ENCODE data around the gene AKNA. TPM values are rescaled to one million over a fixed set of nuclear protein-coding genes. Genes with fewer than 3 reads are reported as not detected.

AKNA gene
- polyA plus RNA-seq, 2 of the 4 experiments (the other 2 are of a cell fraction) = 2.7 to 4.6 TPM

DNA sequence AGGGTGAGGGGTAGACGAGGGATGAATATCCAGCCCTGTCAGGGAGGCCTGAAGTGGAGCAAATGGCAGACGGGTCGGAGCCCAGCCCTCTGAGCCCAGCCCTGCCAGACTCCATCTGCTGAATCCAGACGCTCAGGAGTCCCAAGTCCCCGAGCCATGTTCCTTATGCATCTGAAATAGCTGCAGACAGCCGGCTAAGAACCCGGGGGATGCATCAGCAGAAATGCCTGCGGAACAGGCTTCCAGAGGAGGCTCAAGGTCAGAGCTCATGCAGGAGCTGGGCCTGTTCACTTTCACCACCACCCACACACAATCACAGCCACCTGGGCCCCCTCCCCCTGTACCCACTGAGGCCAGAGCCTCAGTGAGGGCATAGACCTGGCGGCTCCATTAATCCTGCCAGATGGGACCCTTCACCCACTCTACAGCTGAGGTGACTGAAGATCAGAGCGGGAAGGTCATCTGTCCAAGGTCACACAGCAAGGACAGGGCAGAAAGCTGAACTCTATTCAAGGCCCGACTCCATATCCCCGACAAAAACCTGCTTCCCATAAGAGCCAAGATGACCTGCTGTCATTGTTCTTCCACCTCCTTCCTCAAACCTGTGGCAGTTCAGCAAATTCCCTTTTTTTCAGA, 24.4 kb upstream of the AKNA start:
- ChIA-PET POLR2A (no interaction called here), CTCF (interaction anchor here (0.7 to 5.3 kb wide), 8 partner anchors 9 to 603 kb away, joined by 3 to 28 read pairs (median 4); no protein-coding TSS in a partner anchor)
- Histone ChIP-seq H3K9me3 (no peaks in the 10 kb centered on the region), H3K27ac (no peak overlapping the region), H3K4me2 (no peak overlapping the region), H3K4me3 (no peak overlapping the region), H3K4me1 (no peaks in the 10 kb centered on the region)
- FAIRE-seq (no peak), DNase-seq (ENCODE audit: low read depth in 1 of 2, low spot score in 1 of 2) (no peak), ATAC-seq (no peak)
- WGBS (ENCODE audit: missing lambda C conversion rate) = 79% methylated on average over 11 of the region's 12 CpGs
- TF ChIP-seq CHD4 (IDR thresholded peaks at IDR 0.05; ENCODE audit: borderline replicate concordance) (no peak), POLR2AphosphoS2 (conservative IDR thresholded peaks at IDR 0.05; ENCODE audit: low read length) (no peak), RCOR1 (IDR thresholded peaks at IDR 0.05; ENCODE audit: low read depth, low read length) (no peak), ZFP36 (IDR thresholded peaks at IDR 0.05; ENCODE audit: borderline replicate concordance, partially characterized antibody) (no peak), CBX2 (IDR thresholded peaks at IDR 0.05; ENCODE audit: borderline replicate concordance, low read depth) (no peak), GATA3 (IDR thresholded peaks at IDR 0.05; ENCODE audit: borderline replicate concordance) (no peak), JUN (IDR thresholded peaks at IDR 0.05) (no peak), HOXB5 (CRISPR knock-in tag; IDR thresholded peaks at IDR 0.05) (no peak)

- no peak overlapping the region for H3K4me2 ChIP-seq
- H3K4me3 ChIP-seq = no peak overlapping the region
- no peaks in the 10 kb centered on the region for H3K9me3 ChIP-seq
- ChIA-PET POLR2A (no interaction called here), CTCF (interaction anchor here (1.3 to 5.3 kb wide), 6 partner anchors 23 to 604 kb away, joined by 3 to 28 read pairs (median 8); no protein-coding TSS in a partner anchor)
- no peak overlapping the region for H3K27ac ChIP-seq
- TF ChIP-seq NFE2L2 (conservative IDR thresholded peaks at IDR 0.05; ENCODE audit: low read length) (no peak), FOSB (CRISPR knock-in tag; IDR thresholded peaks at IDR 0.05) (no peak), POLR2A (IDR thresholded peaks at IDR 0.05; ENCODE audit: low read length) (no peak), HOXB13 (CRISPR knock-in tag; IDR thresholded peaks at IDR 0.05; ENCODE audit: low read depth) (no peak), ZFP36 (IDR thresholded peaks at IDR 0.05; ENCODE audit: borderline replicate concordance, partially characterized antibody) (no peak)
- TF ChIP-seq, protein P1, sequence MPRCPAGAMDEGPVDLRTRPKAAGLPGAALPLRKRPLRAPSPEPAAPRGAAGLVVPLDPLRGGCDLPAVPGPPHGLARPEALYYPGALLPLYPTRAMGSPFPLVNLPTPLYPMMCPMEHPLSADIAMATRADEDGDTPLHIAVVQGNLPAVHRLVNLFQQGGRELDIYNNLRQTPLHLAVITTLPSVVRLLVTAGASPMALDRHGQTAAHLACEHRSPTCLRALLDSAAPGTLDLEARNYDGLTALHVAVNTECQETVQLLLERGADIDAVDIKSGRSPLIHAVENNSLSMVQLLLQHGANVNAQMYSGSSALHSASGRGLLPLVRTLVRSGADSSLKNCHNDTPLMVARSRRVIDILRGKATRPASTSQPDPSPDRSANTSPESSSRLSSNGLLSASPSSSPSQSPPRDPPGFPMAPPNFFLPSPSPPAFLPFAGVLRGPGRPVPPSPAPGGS (IDR thresholded peaks at IDR 0.05) = no peak
- TF ChIP-seq, protein P2, sequence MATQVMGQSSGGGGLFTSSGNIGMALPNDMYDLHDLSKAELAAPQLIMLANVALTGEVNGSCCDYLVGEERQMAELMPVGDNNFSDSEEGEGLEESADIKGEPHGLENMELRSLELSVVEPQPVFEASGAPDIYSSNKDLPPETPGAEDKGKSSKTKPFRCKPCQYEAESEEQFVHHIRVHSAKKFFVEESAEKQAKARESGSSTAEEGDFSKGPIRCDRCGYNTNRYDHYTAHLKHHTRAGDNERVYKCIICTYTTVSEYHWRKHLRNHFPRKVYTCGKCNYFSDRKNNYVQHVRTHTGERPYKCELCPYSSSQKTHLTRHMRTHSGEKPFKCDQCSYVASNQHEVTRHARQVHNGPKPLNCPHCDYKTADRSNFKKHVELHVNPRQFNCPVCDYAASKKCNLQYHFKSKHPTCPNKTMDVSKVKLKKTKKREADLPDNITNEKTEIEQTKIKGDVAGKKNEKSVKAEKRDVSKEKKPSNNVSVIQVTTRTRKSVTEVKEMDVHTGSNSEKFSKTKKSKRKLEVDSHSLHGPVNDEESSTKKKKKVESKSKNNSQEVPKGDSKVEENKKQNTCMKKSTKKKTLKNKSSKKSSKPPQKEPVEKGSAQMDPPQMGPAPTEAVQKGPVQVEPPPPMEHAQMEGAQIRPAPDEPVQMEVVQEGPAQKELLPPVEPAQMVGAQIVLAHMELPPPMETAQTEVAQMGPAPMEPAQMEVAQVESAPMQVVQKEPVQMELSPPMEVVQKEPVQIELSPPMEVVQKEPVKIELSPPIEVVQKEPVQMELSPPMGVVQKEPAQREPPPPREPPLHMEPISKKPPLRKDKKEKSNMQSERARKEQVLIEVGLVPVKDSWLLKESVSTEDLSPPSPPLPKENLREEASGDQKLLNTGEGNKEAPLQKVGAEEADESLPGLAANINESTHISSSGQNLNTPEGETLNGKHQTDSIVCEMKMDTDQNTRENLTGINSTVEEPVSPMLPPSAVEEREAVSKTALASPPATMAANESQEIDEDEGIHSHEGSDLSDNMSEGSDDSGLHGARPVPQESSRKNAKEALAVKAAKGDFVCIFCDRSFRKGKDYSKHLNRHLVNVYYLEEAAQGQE (IDR thresholded peaks at IDR 0.05) = no peak
- TF ChIP-seq, protein P3, sequence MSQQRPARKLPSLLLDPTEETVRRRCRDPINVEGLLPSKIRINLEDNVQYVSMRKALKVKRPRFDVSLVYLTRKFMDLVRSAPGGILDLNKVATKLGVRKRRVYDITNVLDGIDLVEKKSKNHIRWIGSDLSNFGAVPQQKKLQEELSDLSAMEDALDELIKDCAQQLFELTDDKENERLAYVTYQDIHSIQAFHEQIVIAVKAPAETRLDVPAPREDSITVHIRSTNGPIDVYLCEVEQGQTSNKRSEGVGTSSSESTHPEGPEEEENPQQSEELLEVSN (IDR thresholded peaks at IDR 0.05; ENCODE audit: borderline replicate concordance, low read depth) = no peak
- WGBS (ENCODE audit: missing lambda C conversion rate) = 80% methylated on average over 6 of the region's 6 CpGs
- no peaks in the 10 kb centered on the region for H3K4me1 ChIP-seq
- DNase-seq (ENCODE audit: low read depth in 1 of 2, low spot score in 1 of 2) (no peak), ATAC-seq (no peak), FAIRE-seq (no peak)
Measured at GRCh38 chr9:114411452-114411851, 23.7 kb upstream of the AKNA start.

DNA sequence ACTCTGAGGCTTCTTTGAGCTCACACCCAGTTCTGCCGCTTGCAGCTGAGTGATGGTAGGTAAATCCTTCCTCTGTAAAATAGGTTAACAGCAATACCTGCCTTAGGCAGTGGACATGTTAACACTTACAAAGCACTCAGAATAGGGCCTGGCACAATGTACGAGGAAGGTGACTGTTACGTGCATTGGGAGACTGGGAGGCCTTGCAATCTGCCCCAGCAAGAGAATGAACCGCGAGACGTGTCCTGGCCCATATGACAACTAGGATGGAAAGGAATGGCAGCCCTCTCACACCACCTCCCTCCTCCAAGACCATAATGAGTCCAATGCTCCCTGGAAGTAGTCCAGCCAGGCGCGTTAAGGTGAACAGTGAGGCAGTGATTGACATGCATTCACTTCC, 23.1 kb upstream of the AKNA start:
- no peak for ATAC-seq

More for the DNA sequence above, 23.1 kb upstream of the AKNA start:
- TF ChIP-seq POLR2AphosphoS2 (conservative IDR thresholded peaks at IDR 0.05; ENCODE audit: low read length) (no peak), ESRRA (IDR thresholded peaks at IDR 0.05; ENCODE audit: borderline replicate concordance, low read length) (no peak), ZC3H11A (IDR thresholded peaks at IDR 0.05) (no peak), EP300 (IDR thresholded peaks at IDR 0.05) (no peak), POLR2A (IDR thresholded peaks at IDR 0.05; ENCODE audit: low read length) (no peak), USF2 (IDR thresholded peaks at IDR 0.05) (no peak), SREBF2 (IDR thresholded peaks at IDR 0.05) (no peak), FOXS1 (CRISPR knock-in tag; IDR thresholded peaks at IDR 0.05) (no peak), JUN (IDR thresholded peaks at IDR 0.05) (no peak)
- Histone ChIP-seq H3K9me3 (no peaks in the 10 kb centered on the region), H3K4me3 (no peak overlapping the region), H3K4me2 (no peak overlapping the region), H3K27ac (no peak overlapping the region), H3K4me1 (no peaks in the 10 kb centered on the region)
- POLR2A ChIA-PET = no interaction called here
- FAIRE-seq (no peak), DNase-seq (ENCODE audit: low read depth in 1 of 2, low spot score in 1 of 2) (no peak)
- CTCF ChIA-PET = interaction anchor here (1.4 to 11.9 kb wide), 5 partner anchors 24 to 604 kb away, joined by 4 to 160 read pairs (median 11); no protein-coding TSS in a partner anchor
- 85% methylated on average over 8 of the region's 8 CpGs for whole genome bisulfite sequencing (ENCODE audit: missing lambda C conversion rate)
